HEK293T (cell line): Measurements from ENCODE around the gene ADNP.

Source experiments
- ARNT ChIP-seq: fragments of 450-650 bp; IDR thresholded peaks from 2 replicates; pipeline ENCODE4 v1.6.1; 2017; ENCODE audit warnings: mild to moderate bottlenecking
- BHLHE40 ChIP-seq: fragments of 450-650 bp; IDR thresholded peaks from 2 replicates; pipeline ENCODE4 v1.6.1; 2016; ENCODE audit warnings: mild to moderate bottlenecking, moderate library complexity, borderline replicate concordance
- CTBP1 ChIP-seq: fragments of 450-650 bp; IDR thresholded peaks from 2 replicates; pipeline ENCODE4 v1.6.1; 2016; ENCODE audit warnings: borderline replicate concordance
- ELF4 ChIP-seq: fragments of 450-650 bp; IDR thresholded peaks from 2 replicates; pipeline ENCODE4 v1.6.1; 2017; ENCODE audit warnings: antibody characterized with exemption
- FOXA1 ChIP-seq: fragments of 450-650 bp; IDR thresholded peaks from 2 replicates; pipeline ENCODE4 v1.6.1; 2016; ENCODE audit warnings: mild to moderate bottlenecking
- FOXK2 ChIP-seq: fragments of 450-650 bp; IDR thresholded peaks from 2 replicates; pipeline ENCODE4 v1.6.1; 2016; ENCODE audit warnings: mild to moderate bottlenecking
- FOXM1 ChIP-seq: fragments of 450-650 bp; IDR thresholded peaks from 2 replicates; pipeline ENCODE4 v1.6.1; 2017; ENCODE audit warnings: mild to moderate bottlenecking, borderline replicate concordance
- HDGF ChIP-seq: fragments of 450-650 bp; IDR thresholded peaks from 2 replicates; pipeline ENCODE4 v1.6.1; 2017; ENCODE audit warnings: antibody characterized with exemption, borderline replicate concordance
- SP1 ChIP-seq: fragments of 450-650 bp; IDR thresholded peaks from 2 replicates; pipeline ENCODE4 v1.6.1; 2017
- SUZ12 ChIP-seq: fragments of 450-650 bp; IDR thresholded peaks from 2 replicates; pipeline ENCODE4 v1.6.1; 2016; ENCODE audit warnings: mild to moderate bottlenecking
- TARDBP ChIP-seq: fragments of 450-650 bp; IDR thresholded peaks from 2 replicates; pipeline ENCODE4 v1.6.1; 2016
- ZNF384 ChIP-seq: fragments of 450-650 bp; IDR thresholded peaks from 2 replicates; pipeline ENCODE4 v1.6.1; 2016
- TF ChIP-seq, protein P1 (sequence below): fragments of 450-650 bp; IDR thresholded peaks from 2 replicates; pipeline ENCODE4 v1.6.1; 2016

DNA sequence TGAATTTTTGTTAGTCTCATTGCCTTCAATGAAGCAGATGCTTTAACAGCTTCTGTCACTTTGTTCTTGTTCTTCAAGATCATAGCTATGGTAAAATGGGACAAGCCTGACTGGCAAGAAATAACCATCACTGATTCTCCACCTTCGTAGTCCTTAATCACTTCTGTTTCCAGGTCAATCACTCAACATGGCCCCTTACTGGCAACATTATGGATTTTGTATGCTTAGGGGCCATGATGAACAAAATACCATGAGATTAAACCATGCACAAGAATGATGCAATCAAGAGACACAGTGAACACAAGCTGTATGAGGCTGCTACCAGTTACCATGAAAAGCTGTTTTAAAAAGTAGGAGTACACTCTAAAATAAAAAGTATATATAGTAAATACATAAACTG lies 32.8 kb downstream of the ADNP start:
- TF ChIP-seq ARNT: no peak
- no peak for TF ChIP-seq ZNF384
- TF ChIP-seq SP1: no peak
- TF ChIP-seq BHLHE40: no peak
- no peak for TF ChIP-seq SUZ12
- TF ChIP-seq TARDBP: no peak
- TF ChIP-seq FOXM1: no peak
- no peak for TF ChIP-seq CTBP1
- TF ChIP-seq FOXA1: no peak
- TF ChIP-seq, protein P1, sequence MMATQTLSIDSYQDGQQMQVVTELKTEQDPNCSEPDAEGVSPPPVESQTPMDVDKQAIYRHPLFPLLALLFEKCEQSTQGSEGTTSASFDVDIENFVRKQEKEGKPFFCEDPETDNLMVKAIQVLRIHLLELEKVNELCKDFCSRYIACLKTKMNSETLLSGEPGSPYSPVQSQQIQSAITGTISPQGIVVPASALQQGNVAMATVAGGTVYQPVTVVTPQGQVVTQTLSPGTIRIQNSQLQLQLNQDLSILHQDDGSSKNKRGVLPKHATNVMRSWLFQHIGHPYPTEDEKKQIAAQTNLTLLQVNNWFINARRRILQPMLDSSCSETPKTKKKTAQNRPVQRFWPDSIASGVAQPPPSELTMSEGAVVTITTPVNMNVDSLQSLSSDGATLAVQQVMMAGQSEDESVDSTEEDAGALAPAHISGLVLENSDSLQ: no peak
- TF ChIP-seq ELF4: no peak
- no peak for TF ChIP-seq FOXK2
- TF ChIP-seq HDGF: no peak
